SK-N-SH (cell line): ENCODE measurements around the gene TCF3.

Source experiments
- CTCF ChIP-seq: fragments of 200-600 bp; sonication (generic); IDR thresholded peaks from 2 replicates; pipeline ENCODE4 v1.6.1; 2017; ENCODE audit warnings: antibody characterized with exemption, mild to moderate bottlenecking, moderate library complexity
- EZH2phosphoT487 ChIP-seq: fragments of 200-600 bp; sonication (generic); IDR thresholded peaks from 2 replicates; pipeline ENCODE4 v1.6.1; 2017; ENCODE audit warnings: low read depth, mixed run types, mild to moderate bottlenecking, antibody characterized with exemption, moderate library complexity, borderline replicate concordance
- RAD21 ChIP-seq: IDR thresholded peaks from 2 replicates; pipeline ENCODE4 v1.6.1; 2012; ENCODE audit warnings: mild to moderate bottlenecking, low read length

GRCh38 chr19:1591421-1592023, 60.9 kb downstream of the TCF3 start:
- TF ChIP-seq CTCF (no peak), EZH2phosphoT487 (no peak), RAD21 (no peak)
